ENCODE results near the gene OR51M1. TPM values are rescaled to one million over a fixed set of nuclear protein-coding genes. Genes with fewer than 3 reads are reported as not detected.

OR51M1 gene
- total and polyA plus RNA-seq, 9 of the 15 experiments (the other 6 are each of a cell fraction or from before 2014, with no cell fraction given) = 0.01 to 0.18 (median 0.04) TPM; not detected in 6

DNA sequence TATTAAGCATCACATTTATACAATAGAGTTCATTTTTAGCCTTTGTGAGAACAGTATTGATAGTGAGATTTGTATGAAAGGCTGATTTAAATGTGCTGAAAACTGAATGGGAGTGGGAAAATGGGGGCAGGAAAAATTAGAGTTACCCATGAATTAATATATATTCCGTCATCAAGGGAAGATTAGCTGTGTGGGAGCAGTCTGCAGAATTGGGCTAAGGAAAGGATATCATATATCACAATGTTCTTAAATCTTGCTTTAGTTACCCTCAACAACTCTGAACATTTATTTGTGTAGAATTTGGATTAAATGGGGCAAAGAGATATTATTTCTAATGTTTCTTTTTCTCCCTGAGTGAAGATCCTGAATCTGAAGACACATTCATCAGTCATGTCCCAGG is 38.2 kb downstream of the OR51M1 start, which contains the start of gene OR51Q1:
OR51Q1 (plus strand) TSS at position 301 of the 400 bp plus-strand sequence; CDS start at position 391, 90 bp downstream.
- H3K4me2 ChIP-seq (ENCODE audit: insufficient read depth, low read length) = no peak within 1 kb of the TSS
- H3K9me3 ChIP-seq (replicated peaks; ENCODE audit: control insufficient read depth, insufficient read depth, low read depth, low read length) = no peaks in the 10 kb centered on the region
- H3K4me1 ChIP-seq (replicated peaks in 1 of 2; ENCODE audit: control insufficient read depth in 2 of 2, insufficient read depth in 2 of 2, low read length in 2 of 2) = no peaks in the 10 kb centered on the region
- H3K79me2 ChIP-seq (ENCODE audit: control insufficient read depth, insufficient read depth, low read length) = peaks cover 45% of the 10 kb centered on the region
- intact Hi-C loops (cut with micrococcal nuclease) = no loop called here
- no TSS peak for BruUV-seq (replicated peaks)
- no peaks in the 10 kb centered on the region for H3K27me3 ChIP-seq (ENCODE audit: control insufficient read depth in 2 of 2, insufficient read depth in 2 of 2, low read length in 2 of 2)
- 75% methylated on average over 1 of the region's 1 CpG for WGBS (ENCODE audit: insufficient coverage, low coverage, missing lambda C conversion rate)
- no peak for TF ChIP-seq RBM34 (IDR thresholded peaks at IDR 0.05; ENCODE audit: borderline replicate concordance, insufficient read depth, low read length)
- no peak for TF ChIP-seq TCF7 (IDR thresholded peaks at IDR 0.05; ENCODE audit: borderline replicate concordance)
- no peak for TF ChIP-seq SP2 (IDR thresholded peaks at IDR 0.05; ENCODE audit: extremely low read depth, low read depth, low read length, poor library complexity, severe bottlenecking)
- TF ChIP-seq, protein P1, sequence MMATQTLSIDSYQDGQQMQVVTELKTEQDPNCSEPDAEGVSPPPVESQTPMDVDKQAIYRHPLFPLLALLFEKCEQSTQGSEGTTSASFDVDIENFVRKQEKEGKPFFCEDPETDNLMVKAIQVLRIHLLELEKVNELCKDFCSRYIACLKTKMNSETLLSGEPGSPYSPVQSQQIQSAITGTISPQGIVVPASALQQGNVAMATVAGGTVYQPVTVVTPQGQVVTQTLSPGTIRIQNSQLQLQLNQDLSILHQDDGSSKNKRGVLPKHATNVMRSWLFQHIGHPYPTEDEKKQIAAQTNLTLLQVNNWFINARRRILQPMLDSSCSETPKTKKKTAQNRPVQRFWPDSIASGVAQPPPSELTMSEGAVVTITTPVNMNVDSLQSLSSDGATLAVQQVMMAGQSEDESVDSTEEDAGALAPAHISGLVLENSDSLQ (IDR thresholded peaks at IDR 0.05) = no peak
- TF ChIP-seq TEAD4 (IDR thresholded peaks at IDR 0.05; ENCODE audit: low read length) = no peak
- TF ChIP-seq TEAD4 (CRISPR knock-in tag; IDR thresholded peaks at IDR 0.05; ENCODE audit: borderline replicate concordance) = no peak
- ChIA-PET CTCF (ENCODE audit: low intra/inter-chr PET ratio) (no interaction called here), POLR2A (no interaction called here)
- FAIRE-seq (no peak), DNase-seq (ENCODE audit: extremely low read depth in 1 of 4, low spot score in 3 of 4) (no peak), ATAC-seq (no peak)
- H3K4me3 ChIP-seq = no peak within 1 kb of the TSS
- H2AFZ ChIP-seq (ENCODE audit: low read depth, low read length) = no peak within 1 kb of the TSS
- H3K9ac ChIP-seq (ENCODE audit: insufficient read depth in 1 of 2, low read depth in 2 of 2, low read length in 2 of 2) = no peak within 1 kb of the TSS
- H3K27ac ChIP-seq (ENCODE audit: extremely low read depth, low read depth, low read length) = no peak within 1 kb of the TSS
- in situ Hi-C loops (cut with MboI) = no loop called here
- H4K20me1 ChIP-seq (replicated peaks; ENCODE audit: control insufficient read depth, insufficient read depth, low read length) = no peaks in the 10 kb centered on the region
- H3K9me1 ChIP-seq (ENCODE audit: control insufficient read depth, insufficient read depth, low read length) = no peaks in the 10 kb centered on the region
- peaks cover 59% of the 10 kb centered on the region for H3K36me3 ChIP-seq (ENCODE audit: control insufficient read depth, insufficient read depth, low read length)

All from K562 (cell line).